ENCODE measurements around the gene SNTG2. TPM values are rescaled to one million over a fixed set of nuclear protein-coding genes. Genes with fewer than 3 reads are reported as not detected.

The SNTG2 gene
- total RNA-seq, 4 donors from 2014 or later = 1.7 to 5.9 (median 2.0) TPM; not detected in 1

- Histone ChIP-seq H3K36me3 (no peaks in the 10 kb centered on the region), H3K4me3 (no peak overlapping the region), H3K9me3 (no peaks in the 10 kb centered on the region), H3K4me1 (peaks cover 0 to 14% (median 0%) of the 10 kb centered on the region in 3 donors), H3K27me3 (peaks cover 0 to 3% (median 0%) of the 10 kb centered on the region in 4 donors), H3K27ac (peak overlapping the region in 3 of 4 donors; percentile 2 to 39 (median 26))
- WGBS, 2 donors = 15 to 21% methylated on average over 7 of the region's 7 CpGs
- DNase-seq = no peak
- intact Hi-C loops (cut with DNase I) = no loop called here
- TF ChIP-seq CTCF (IDR thresholded peaks at IDR 0.05) (no peak), POLR2A (IDR thresholded peaks at IDR 0.05) (no peak)
These were observed 186.2 kb downstream of the SNTG2 start for GRCh38 chr2:1136846-1137245.

- H3K4me3 ChIP-seq = no peak overlapping the region
- H3K27ac ChIP-seq = peak overlapping the region in 2 of 4 donors; percentile 26 to 39
- H3K27me3 ChIP-seq = peaks cover 0 to 3% (median 0%) of the 10 kb centered on the region in 4 donors
- H3K36me3 ChIP-seq = no peaks in the 10 kb centered on the region
- WGBS, 2 donors = 39 to 53% methylated on average over 7 of the region's 7 CpGs
- no peak for TF ChIP-seq POLR2A (IDR thresholded peaks at IDR 0.05)
- TF ChIP-seq CTCF (IDR thresholded peaks at IDR 0.05) = no peak
- H3K4me1 ChIP-seq = peaks cover 0 to 14% (median 0%) of the 10 kb centered on the region in 3 donors
- no peak for DNase-seq
- H3K9me3 ChIP-seq = no peaks in the 10 kb centered on the region
- intact Hi-C loops (cut with DNase I) = no loop called here
These were observed 186.6 kb downstream of the SNTG2 start for GRCh38 chr2:1137264-1137663.

GRCh38 chr2:1137913-1138391 is 187.3 kb downstream of the SNTG2 start:
- H3K27me3 ChIP-seq = peaks cover 0 to 3% (median 0%) of the 10 kb centered on the region in 4 donors
- intact Hi-C loops (cut with DNase I) = no loop called here
- H3K4me1 ChIP-seq = peaks cover 0 to 14% (median 0%) of the 10 kb centered on the region in 3 donors
- TF ChIP-seq CTCF (IDR thresholded peaks at IDR 0.05) (no peak), POLR2A (IDR thresholded peaks at IDR 0.05) (no peak)
- H3K27ac ChIP-seq = no peak overlapping the region
- no peak for DNase-seq
- H3K4me3 ChIP-seq = no peak overlapping the region
- H3K36me3 ChIP-seq = no peaks in the 10 kb centered on the region
- WGBS, 2 donors = 73 to 75% methylated on average over 5 to 8 of the region's 15 CpGs
- H3K9me3 ChIP-seq = no peaks in the 10 kb centered on the region

DNA sequence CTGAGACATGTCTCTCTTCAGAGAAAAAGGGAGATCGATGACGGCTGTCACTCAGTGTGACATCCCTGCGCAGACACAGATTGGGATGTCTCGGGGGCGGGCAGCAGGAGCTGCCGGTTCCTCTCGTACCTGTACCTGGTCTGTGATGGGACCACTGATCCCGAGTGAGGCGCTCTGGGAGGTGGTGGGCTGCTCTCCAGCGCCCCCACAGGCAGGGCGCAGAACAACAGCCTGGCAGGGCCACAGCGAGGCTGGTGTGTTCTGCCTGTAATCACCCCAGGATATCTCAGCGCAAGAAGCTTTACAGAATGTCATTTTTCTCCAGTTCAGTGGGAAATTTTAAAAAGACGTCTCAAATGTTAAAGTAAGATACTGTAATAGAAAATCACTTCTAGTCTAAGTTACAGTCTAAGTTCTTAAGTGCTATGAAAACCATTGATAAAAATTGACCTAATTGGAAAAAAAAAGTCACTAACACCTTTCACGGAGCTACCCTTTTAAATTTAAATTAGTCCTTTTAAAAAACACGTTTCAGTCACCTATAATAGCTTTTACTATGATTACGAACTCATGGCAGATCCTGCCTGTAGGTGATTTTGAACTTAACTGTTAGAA is 189.8 kb downstream of the SNTG2 start:
- Histone ChIP-seq H3K36me3 (no peaks in the 10 kb centered on the region), H3K9me3 (no peaks in the 10 kb centered on the region), H3K27me3 (no peaks in the 10 kb centered on the region), H3K4me3 (no peak overlapping the region), H3K4me1 (peaks cover 0 to 14% (median 0%) of the 10 kb centered on the region in 3 donors), H3K27ac (peak overlapping the region in 3 of 4 donors; percentile 37 to 54 (median 52))
- peak; percentile 42 to 77 (median 49) for TF ChIP-seq CTCF (IDR thresholded peaks at IDR 0.05)
- TF ChIP-seq POLR2A (IDR thresholded peaks at IDR 0.05) = no peak
- 33 to 47% methylated on average over 8 to 12 of the region's 17 CpGs for WGBS, 2 donors
- intact Hi-C loops (cut with DNase I) = no loop called here
- no peak for DNase-seq

- Histone ChIP-seq H3K27me3 (no peaks in the 10 kb centered on the region), H3K36me3 (no peaks in the 10 kb centered on the region), H3K9me3 (no peaks in the 10 kb centered on the region), H3K4me3 (no peak overlapping the region), H3K4me1 (peaks cover 0 to 13% (median 0%) of the 10 kb centered on the region in 3 donors), H3K27ac (peak overlapping the region in 3 of 4 donors; percentile 37 to 54 (median 52))
- intact Hi-C loops (cut with DNase I) = no loop called here
- TF ChIP-seq POLR2A (IDR thresholded peaks at IDR 0.05) = no peak
- TF ChIP-seq CTCF (IDR thresholded peaks at IDR 0.05) = no peak
- no peak for DNase-seq
- 67 to 70% methylated on average over 7 of the region's 7 CpGs for WGBS, 2 donors
These were observed 190.4 kb downstream of the SNTG2 start for GRCh38 chr2:1141079-1141478.

All from esophagus squamous epithelium (tissue), 5 donors.